Upper lobe of right lung (tissue), 1 donor: ENCODE data around the gene ADAMTSL1. TPM values are rescaled to one million over a fixed set of nuclear protein-coding genes. Genes with fewer than 3 reads are reported as not detected.

ENCODE experiments used
- ATAC-seq: fragments of 200-7000 bp; cut with Tn5 transposase; one replicate; pipeline ENCODE4 v1.9.1; 2020; ENCODE audit warnings: mild to moderate bottlenecking, moderate library complexity
- DNase-seq: peaks from one replicate; pipeline ENCODE4 v3.0.0-alpha.2; 2020
- H3K27ac ChIP-seq: fragments of 200-600 bp; one replicate; pipeline ENCODE4 v1.8.0; 2022
- H3K27me3 ChIP-seq: fragments of 200-600 bp; one replicate; pipeline ENCODE4 v1.8.0; 2022; ENCODE audit warnings: mild to moderate bottlenecking
- H3K36me3 ChIP-seq: fragments of 200-600 bp; one replicate; pipeline ENCODE4 v1.8.0; 2022
- H3K4me1 ChIP-seq: fragments of 200-600 bp; one replicate; pipeline ENCODE4 v1.8.0; 2022
- H3K4me3 ChIP-seq: fragments of 200-600 bp; one replicate; pipeline ENCODE4 v1.8.0; 2022; ENCODE audit warnings: mild to moderate bottlenecking
- H3K9me3 ChIP-seq: fragments of 200-600 bp; one replicate; pipeline ENCODE4 v1.8.0; 2022
- CTCF ChIP-seq: fragments of 200-600 bp; IDR thresholded peaks from one replicate; pipeline ENCODE4 v1.8.0; 2022; ENCODE audit warnings: antibody characterized with exemption
- intact Hi-C: fragments of 100-400 bp; cut with DNase I; formaldehyde crosslinking; loops from one replicate; pipeline ENCODE4 v1.11.0; 2022
- total RNA-seq: library from RNA; stranded (reverse); fragmentation: NEBNext Ultra II Directional; extraction: Animal tissue kit (Norgen Biotek cat#: 25700); gene quantifications from one replicate; pipeline ENCODE4 v1.2.1, GENCODE V29; 2021
- donor health status: DM: no; HTN: yes; CAD: no; lungs with severe emphysema.

The ADAMTSL1 gene
- total RNA-seq, 1 donor from 2014 or later: 7.3 TPM

GRCh38 chr9:18756712-18757125 lies 282.8 kb downstream of the ADAMTSL1 start:
- Histone ChIP-seq H3K9me3 (no peaks in the 10 kb centered on the region), H3K36me3 (no peaks in the 10 kb centered on the region), H3K4me3 (no peak overlapping the region), H3K4me1 (no peaks in the 10 kb centered on the region), H3K27me3 (no peaks in the 10 kb centered on the region), H3K27ac (no peak overlapping the region)
- ATAC-seq (no peak), DNase-seq (no peak)
- intact Hi-C loops: loop anchor here (10.0 kb wide), 1 partner anchor 82 kb away; no protein-coding TSS in a partner anchor
- no peak for TF ChIP-seq CTCF

- no peak for TF ChIP-seq CTCF
- ATAC-seq: no peak
- H3K27me3 ChIP-seq: no peaks in the 10 kb centered on the region
- H3K27ac ChIP-seq: no peak overlapping the region
- no peaks in the 10 kb centered on the region for H3K36me3 ChIP-seq
- no peaks in the 10 kb centered on the region for H3K9me3 ChIP-seq
- no peak overlapping the region for H3K4me3 ChIP-seq
- no peaks in the 10 kb centered on the region for H3K4me1 ChIP-seq
- no peak for DNase-seq
- intact Hi-C loops: loop anchor here (10.0 kb wide), 1 partner anchor 85 kb away; no protein-coding TSS in a partner anchor
These were observed 285.9 kb downstream of the ADAMTSL1 start for GRCh38 chr9:18759827-18760226.

- DNase-seq: no peak
- TF ChIP-seq CTCF: no peak
- Histone ChIP-seq H3K4me3 (no peak overlapping the region), H3K9me3 (no peaks in the 10 kb centered on the region), H3K36me3 (no peaks in the 10 kb centered on the region), H3K27me3 (no peaks in the 10 kb centered on the region), H3K4me1 (no peaks in the 10 kb centered on the region), H3K27ac (no peak overlapping the region)
- intact Hi-C loops: no loop called here
- ATAC-seq: no peak
These were observed 287.9 kb downstream of the ADAMTSL1 start for GRCh38 chr9:18761742-18762300.

GRCh38 chr9:18766989-18767550 lies 293.1 kb downstream of the ADAMTSL1 start:
- no peak overlapping the region for H3K27ac ChIP-seq
- no peak for TF ChIP-seq CTCF
- no peak for DNase-seq
- no peaks in the 10 kb centered on the region for H3K27me3 ChIP-seq
- H3K4me3 ChIP-seq: no peak overlapping the region
- no peaks in the 10 kb centered on the region for H3K9me3 ChIP-seq
- no peaks in the 10 kb centered on the region for H3K36me3 ChIP-seq
- ATAC-seq: no peak
- H3K4me1 ChIP-seq: no peaks in the 10 kb centered on the region
- intact Hi-C loops: no loop called here

- no peak for DNase-seq
- H3K4me3 ChIP-seq: no peak overlapping the region
- ATAC-seq: no peak
- no peaks in the 10 kb centered on the region for H3K9me3 ChIP-seq
- H3K36me3 ChIP-seq: no peaks in the 10 kb centered on the region
- no peak overlapping the region for H3K27ac ChIP-seq
- TF ChIP-seq CTCF: no peak
- no peaks in the 10 kb centered on the region for H3K4me1 ChIP-seq
- no peaks in the 10 kb centered on the region for H3K27me3 ChIP-seq
- intact Hi-C loops: no loop called here
These were observed 295.1 kb downstream of the ADAMTSL1 start for GRCh38 chr9:18768951-18769622.
